Liver (tissue), 9 donors: ENCODE measurements around the gene RPTOR. TPM values are rescaled to one million over a fixed set of nuclear protein-coding genes. Genes with fewer than 3 reads are reported as not detected.

Source experiments
- DNase-seq: peaks from one replicate; pipeline ENCODE4 v3.0.0-alpha.2; 2017; ENCODE audit warnings: low spot score
- H3K27ac ChIP-seq, 2 donors: one replicate each; pipeline ENCODE4 v1.7.0; 2013; ENCODE audit warnings: inconsistent platforms in 2 of 2, low read length in 2 of 2, control low read depth in 1 of 2, low read depth in 1 of 2, mild to moderate bottlenecking in 1 of 2
- H3K27me3 ChIP-seq, 4 donors: one replicate each; pipeline versions ENCODE4 v1.6.1 to v1.7.0; 2013; ENCODE audit warnings: low read length in 3 of 4, inconsistent platforms in 1 of 4, mild to moderate bottlenecking in 1 of 4, moderate library complexity in 1 of 4; ENCODE audit not compliant: control insufficient read depth in 4 of 4, insufficient read depth in 4 of 4
- H3K36me3 ChIP-seq, 4 donors: one replicate each; pipeline versions ENCODE4 v1.6.1 to v1.7.0; 2013; ENCODE audit warnings: low read length in 3 of 4, mild to moderate bottlenecking in 3 of 4, low read depth in 1 of 4, moderate library complexity in 1 of 4; ENCODE audit not compliant: control insufficient read depth in 4 of 4, insufficient read depth in 3 of 4
- H3K4me1 ChIP-seq, 4 donors: one replicate each; pipeline versions ENCODE4 v1.6.1 to v1.7.0; 2013; ENCODE audit warnings: low read length in 3 of 4, mild to moderate bottlenecking in 3 of 4, moderate library complexity in 1 of 4; ENCODE audit not compliant: control insufficient read depth in 4 of 4, insufficient read depth in 4 of 4
- H3K4me3 ChIP-seq, 3 donors: one replicate each; pipeline versions ENCODE4 v1.6.1 to v1.7.0; 2013; ENCODE audit warnings: low read length in 3 of 3, control low read depth in 1 of 3, low read depth in 1 of 3, mild to moderate bottlenecking in 1 of 3
- H3K9ac ChIP-seq, 2 donors: one replicate each; pipeline ENCODE4 v1.7.0; 2013; ENCODE audit warnings: low read length in 2 of 2, mild to moderate bottlenecking in 2 of 2, moderate library complexity in 2 of 2, control low read depth in 1 of 2, low read depth in 1 of 2
- H3K9me3 ChIP-seq, 4 donors: one replicate each; pipeline versions ENCODE4 v1.6.1 to v1.7.0; 2013; ENCODE audit warnings: low read length in 3 of 4; ENCODE audit not compliant: control insufficient read depth in 4 of 4
- CTCF ChIP-seq: fragments of 150-350 bp; IDR thresholded peaks from 2 replicates; pipeline ENCODE4 v1.5.1; 2017; ENCODE audit warnings: improper control_type of control experiment, low read depth, low read length; ENCODE audit not compliant: missing input control
- FOXA1 ChIP-seq: IDR thresholded peaks from 2 replicates; pipeline ENCODE4 v1.6.1; 2016; ENCODE audit warnings: antibody characterized with exemption
- FOXA2 ChIP-seq: IDR thresholded peaks from 2 replicates; pipeline ENCODE4 v1.6.1; 2016; ENCODE audit warnings: antibody characterized with exemption
- GABPA ChIP-seq, 2 donors: IDR thresholded peaks in 1 of 2; conservative IDR thresholded peaks in 1 of 2; 2 replicates each; pipeline ENCODE4 v1.6.1; 2016; ENCODE audit warnings: antibody characterized with exemption in 2 of 2, mild to moderate bottlenecking in 1 of 2, moderate library complexity in 1 of 2
- HNF4A ChIP-seq, 2 donors: conservative IDR thresholded peaks; 2 replicates each; pipeline ENCODE4 v1.6.1; 2016; ENCODE audit warnings: antibody characterized with exemption in 2 of 2, mild to moderate bottlenecking in 2 of 2
- HNF4G ChIP-seq: IDR thresholded peaks from 2 replicates; pipeline ENCODE4 v1.6.1; 2016; ENCODE audit warnings: antibody characterized with exemption
- JUND ChIP-seq, 2 donors: IDR thresholded peaks; 2 replicates each; pipeline ENCODE4 v1.6.1; 2016; ENCODE audit warnings: antibody characterized with exemption in 2 of 2
- REST ChIP-seq: IDR thresholded peaks from 2 replicates; pipeline ENCODE4 v1.6.1; 2016; ENCODE audit warnings: antibody characterized with exemption, mild to moderate bottlenecking
- SP1 ChIP-seq: IDR thresholded peaks from 2 replicates; pipeline ENCODE4 v1.6.1; 2018; ENCODE audit warnings: antibody characterized with exemption, mild to moderate bottlenecking
- TAF1 ChIP-seq: conservative IDR thresholded peaks from 2 replicates; pipeline ENCODE4 v1.6.1; 2016; ENCODE audit warnings: antibody characterized with exemption, mild to moderate bottlenecking
- YY1 ChIP-seq: IDR thresholded peaks from 2 replicates; pipeline ENCODE4 v1.6.1; 2016; ENCODE audit warnings: antibody characterized with exemption, mild to moderate bottlenecking
- WGBS: extraction: QIAGEN DNeasy Blood & Tissue Kit; methylation state at CpG from one replicate; pipeline ENCODE4 v1.1.7; 2013; 5-methylcytosine and 5-hydroxymethylcytosine counted together
- polyA plus RNA-seq, 2 donors: library from polyadenylated mRNA; stranded (reverse) in 1 of 2; unstranded in 1 of 2; fragments of 200-250 nt in 1 of 2; fragments of >200 nt in 1 of 2; fragmentation: Nextera tagmentation in 1 of 2; extraction: Ambion mirVana in 1 of 2; gene quantifications; one replicate each; pipeline versions ENCODE4 v1.2.1 to v1.2.3, GENCODE V29; 2013 to 2015
- total RNA-seq, 2 donors: library from RNA; depleted of rRNA; stranded (reverse); fragments of >200 nt; gene quantifications; one replicate each; pipeline ENCODE4 v1.2.3, GENCODE V29; 2014
- donor health status: healthy.
- donor health status: healthy.
- donor health status: healthy.
- donor health status: healthy.
- donor health status: healthy.

Gene RPTOR
- total and polyA plus RNA-seq, 4 donors = 4.8 to 25.4 (median 11.6) TPM

DNA sequence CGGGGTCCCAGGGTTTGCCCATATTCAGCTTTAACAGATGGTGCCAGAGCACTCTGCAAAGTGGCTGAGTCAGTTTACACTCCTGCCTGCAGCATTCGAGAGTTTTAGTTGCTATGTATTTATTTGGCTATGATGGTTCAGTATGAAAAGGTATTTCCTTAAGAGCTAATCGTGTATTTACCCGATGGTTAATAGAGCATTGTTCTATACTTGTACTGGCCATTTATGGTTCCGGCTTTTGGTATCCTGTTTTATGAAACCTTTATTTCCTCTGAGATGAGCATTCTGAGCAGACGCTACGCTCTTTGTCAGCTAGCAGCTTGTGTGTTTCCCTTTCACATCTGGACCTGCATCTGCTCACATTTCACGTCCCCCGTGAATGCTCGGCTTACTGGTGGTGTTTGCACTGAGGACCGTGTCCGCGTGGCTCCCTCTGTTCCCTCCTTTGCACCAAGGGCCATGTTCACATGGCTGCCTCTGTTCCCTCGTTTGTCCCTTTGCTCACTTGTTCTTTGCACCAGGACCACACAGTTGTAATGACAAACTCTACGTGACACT, 297.9 kb downstream of the RPTOR start:
- Histone ChIP-seq H3K4me3 (no peak overlapping the region), H3K9ac (no peak overlapping the region), H3K4me1 (no peaks in the 10 kb centered on the region), H3K9me3 (no peaks in the 10 kb centered on the region), H3K27me3 (no peaks in the 10 kb centered on the region), H3K36me3 (peaks cover 3 to 11% (median 8%) of the 10 kb centered on the region in 4 donors), H3K27ac (no peak overlapping the region)
- no peak for DNase-seq
- TF ChIP-seq TAF1 = no peak
- no peak for TF ChIP-seq JUND (IDR thresholded peaks at IDR 0.05)
- TF ChIP-seq CTCF = no peak
- TF ChIP-seq HNF4A (conservative IDR thresholded peaks at IDR 0.05) = no peak
- WGBS = 95% methylated on average over 15 of the region's 15 CpGs

DNA sequence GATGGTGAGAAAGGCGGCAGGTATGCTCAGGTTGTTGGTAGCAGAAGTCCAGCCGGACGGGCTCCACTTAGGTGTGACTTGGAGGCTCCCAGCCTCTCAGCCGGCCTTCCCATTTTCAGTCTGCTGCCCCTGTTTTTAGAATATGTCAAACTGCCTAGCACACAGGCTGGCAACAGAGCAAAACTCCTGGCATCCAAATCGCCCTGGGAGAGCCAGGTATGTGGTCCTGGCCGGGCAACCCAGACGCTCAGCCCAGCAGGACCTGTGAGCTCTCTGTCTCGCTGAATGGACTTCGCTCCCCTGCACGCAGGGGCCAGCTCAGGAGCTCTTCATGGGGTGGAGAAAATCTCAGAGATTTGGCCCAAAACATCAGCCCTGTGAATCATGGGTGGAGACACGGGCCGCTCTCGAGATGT, 299.1 kb downstream of the RPTOR start:
- no peak for TF ChIP-seq CTCF
- no peak for TF ChIP-seq SP1
- no peak for TF ChIP-seq YY1
- no peak for TF ChIP-seq REST
- TF ChIP-seq FOXA2 = no peak
- no peak for TF ChIP-seq HNF4G
- TF ChIP-seq TAF1 = no peak
- no peak for TF ChIP-seq HNF4A (conservative IDR thresholded peaks at IDR 0.05)
- TF ChIP-seq GABPA (IDR thresholded peaks at IDR 0.05 in 1 of 2, conservative IDR thresholded peaks at IDR 0.05 in 1 of 2) = no peak
- TF ChIP-seq FOXA1 = no peak
- DNase-seq = no peak
- 85% methylated on average over 13 of the region's 13 CpGs for WGBS
- Histone ChIP-seq H3K9ac (no peak overlapping the region), H3K27me3 (no peaks in the 10 kb centered on the region), H3K27ac (no peak overlapping the region), H3K36me3 (peaks cover 3 to 19% (median 7%) of the 10 kb centered on the region in 4 donors), H3K9me3 (no peaks in the 10 kb centered on the region), H3K4me1 (no peaks in the 10 kb centered on the region), H3K4me3 (no peak overlapping the region)
